Femur (tissue), 1 donor: ENCODE measurements around the gene DPP6.
"Not testable (repeated sequence)": the region's sequence is repeated elsewhere in the genome, so short reads cannot be mapped to it uniquely, and the experiment has no call there.

Experiments
- DNase-seq: peaks from one replicate; pipeline ENCODE4 v3.0.0-alpha.2; 2017

The DPP6 gene

DNA sequence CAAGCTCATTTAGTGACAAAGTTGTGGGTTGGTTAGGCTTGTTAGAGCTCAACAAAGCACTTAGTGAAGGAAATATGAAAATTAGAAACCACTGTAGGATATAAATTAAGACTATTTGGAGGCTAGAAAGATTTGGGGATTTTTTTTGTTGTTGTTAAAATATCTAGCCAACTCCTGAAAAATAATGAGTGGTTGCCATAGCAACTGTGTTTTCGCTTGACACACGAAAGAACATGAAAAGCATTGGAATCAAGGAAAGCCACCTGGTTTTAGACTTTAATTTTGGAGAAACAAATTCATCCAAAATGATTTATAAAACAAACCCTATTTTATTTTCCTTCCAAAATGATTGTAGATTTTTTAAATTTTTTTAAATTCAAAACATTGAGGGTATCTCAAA is 26.3 kb downstream of the DPP6 start:
- DNase-seq = not testable (repeated sequence)

DNA sequence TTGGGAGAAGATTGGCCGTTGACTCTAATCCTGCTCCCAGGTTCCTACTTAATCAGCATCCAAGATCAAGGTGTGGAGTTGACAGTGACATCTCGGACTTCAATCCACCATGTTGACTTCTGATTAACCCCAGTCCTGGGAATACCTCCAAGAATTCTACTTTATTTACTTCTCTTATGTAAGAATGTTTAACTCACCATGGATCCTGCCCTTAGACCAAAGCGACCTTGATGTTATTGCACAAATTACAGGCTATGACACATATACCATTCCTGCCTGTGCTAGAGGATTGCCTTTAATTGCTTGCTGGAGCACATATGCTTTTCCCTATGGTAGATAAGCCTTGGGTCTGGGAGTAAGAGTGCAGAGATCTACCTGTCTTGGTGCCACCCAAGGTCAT is 28.1 kb downstream of the DPP6 start:
- DNase-seq = not testable (repeated sequence)

- not testable (repeated sequence) for DNase-seq
Observed at GRCh38 chr7:154087037-154087725, 35.0 kb downstream of the DPP6 start.

- DNase-seq = not testable (repeated sequence)
Observed at GRCh38 chr7:154092093-154092492, 39.9 kb downstream of the DPP6 start.

DNA sequence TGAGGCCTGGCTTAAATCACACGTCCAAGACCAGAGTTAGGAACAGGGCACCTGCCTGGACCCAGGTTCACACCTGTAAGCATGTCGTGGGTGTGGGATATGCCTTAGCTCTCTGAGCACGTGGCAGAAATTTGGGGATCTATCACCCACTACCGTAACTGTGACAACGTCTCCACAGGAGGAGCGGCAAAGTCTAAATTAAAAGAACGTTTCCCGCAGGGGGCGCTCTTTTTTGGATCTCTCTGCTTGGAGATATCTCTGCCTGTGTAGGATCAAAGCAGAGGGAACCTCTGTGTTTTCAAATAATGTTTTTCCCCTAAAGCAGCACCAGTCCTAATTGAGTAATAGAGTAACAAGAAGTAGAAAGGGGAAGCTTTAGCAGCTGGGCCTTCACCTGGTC is 43.0 kb downstream of the DPP6 start:
- DNase-seq = not testable (repeated sequence)

GRCh38 chr7:154105063-154105462 is 52.9 kb downstream of the DPP6 start:
- not testable (repeated sequence) for DNase-seq

- DNase-seq = not testable (repeated sequence)
Observed at GRCh38 chr7:154109615-154110014, 57.4 kb downstream of the DPP6 start.

DNA sequence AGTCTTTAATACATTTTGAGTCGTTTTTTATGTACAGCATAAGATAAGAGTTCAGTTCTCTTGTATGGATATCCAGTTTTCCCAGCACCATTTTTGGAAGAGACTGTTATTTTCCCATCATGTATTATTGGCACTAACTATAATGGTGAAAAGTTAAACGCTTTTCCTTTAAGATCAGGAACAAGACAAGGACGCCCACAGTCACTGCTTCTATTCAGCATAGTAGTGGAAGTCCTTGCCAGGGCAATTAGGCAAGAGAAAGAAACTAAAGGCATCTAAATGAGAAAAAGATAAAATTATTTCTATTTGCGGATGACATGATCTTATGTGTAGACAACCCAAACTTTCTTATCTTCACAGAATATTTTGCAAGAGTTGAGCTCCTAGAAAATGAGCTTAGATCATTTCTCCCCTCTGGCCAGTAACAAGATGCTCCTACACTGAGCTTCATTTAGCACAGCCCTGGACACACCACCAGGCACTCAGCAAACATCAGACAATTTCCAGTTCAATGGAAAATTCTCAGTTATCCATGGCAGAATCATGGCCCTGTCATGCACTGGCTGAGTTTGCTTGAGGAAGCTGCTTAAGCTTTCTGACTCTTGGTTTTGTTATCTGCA is 61.6 kb downstream of the DPP6 start:
- not testable (repeated sequence) for DNase-seq

DNA sequence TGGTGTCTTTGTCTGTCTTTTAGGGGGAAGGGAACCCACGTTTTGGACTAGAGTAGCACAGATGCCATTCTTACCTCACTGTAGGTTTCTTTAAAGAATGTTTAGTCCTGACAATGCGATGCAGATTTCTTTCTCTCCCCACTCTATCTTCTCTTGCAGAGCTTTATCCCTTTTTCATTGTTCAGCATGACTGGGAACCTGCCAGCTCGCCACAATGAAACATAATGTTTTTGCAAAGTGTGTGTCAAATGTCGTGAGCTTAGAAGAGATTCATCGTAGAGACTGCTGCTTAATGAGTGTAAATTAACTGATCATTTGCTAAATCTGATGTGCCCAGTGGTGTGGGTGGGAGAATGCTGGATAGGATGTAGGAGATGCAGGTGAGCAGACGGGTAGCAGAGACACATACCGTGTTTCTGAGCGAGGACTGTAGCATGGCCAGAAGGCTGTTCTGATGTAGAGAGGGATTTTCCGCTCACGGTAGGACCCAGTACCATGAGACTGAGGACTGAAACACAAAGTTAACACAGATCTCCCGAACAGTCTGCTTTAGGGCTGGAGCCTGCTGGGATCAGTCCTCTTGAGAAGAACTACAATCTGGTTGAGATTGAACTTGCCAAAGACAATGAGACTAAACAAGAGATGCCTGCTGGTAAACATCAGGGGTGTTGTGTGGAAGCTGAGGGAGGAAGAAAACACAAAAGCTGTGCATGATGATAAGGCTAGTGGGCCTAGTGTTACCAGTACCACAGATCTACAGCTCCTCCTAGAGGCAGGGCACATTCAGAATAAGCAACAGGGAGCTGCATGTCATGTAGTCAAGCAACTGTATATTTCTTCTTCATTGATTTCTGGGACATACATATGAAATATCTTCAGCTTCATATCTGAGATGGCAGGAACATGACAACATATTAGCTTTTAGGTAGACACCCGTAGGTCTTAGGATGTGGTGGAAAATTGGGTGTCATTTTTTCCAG is 65.5 kb downstream of the DPP6 start:
- not testable (repeated sequence) for DNase-seq

DNA sequence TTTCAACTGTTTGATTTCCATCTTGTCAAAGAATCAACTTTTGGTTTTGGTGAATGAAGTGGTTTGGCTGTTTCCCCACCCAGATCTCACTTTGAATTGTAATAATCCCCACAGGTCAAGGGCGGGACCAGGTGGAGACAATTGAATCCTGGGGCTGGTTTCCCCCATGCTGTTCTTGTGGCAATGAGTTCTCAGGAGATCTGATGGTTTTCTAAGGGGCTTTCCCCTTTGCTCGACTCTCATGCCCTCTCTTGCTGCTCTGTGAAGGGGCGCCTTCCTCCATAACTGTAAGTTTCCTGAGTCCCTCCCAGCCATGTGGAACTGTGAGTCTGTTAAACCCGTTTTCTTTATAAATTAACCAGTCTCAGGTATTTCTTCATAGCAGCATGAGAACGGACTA is 68.6 kb downstream of the DPP6 start:
- not testable (repeated sequence) for DNase-seq

- not testable (repeated sequence) for DNase-seq
Observed at GRCh38 chr7:154122720-154123119, 70.5 kb downstream of the DPP6 start.

GRCh38 chr7:154123397-154123796 is 71.2 kb downstream of the DPP6 start:
- DNase-seq = not testable (repeated sequence)

GRCh38 chr7:154129142-154129541 is 76.9 kb downstream of the DPP6 start:
- not testable (repeated sequence) for DNase-seq

- DNase-seq = not testable (repeated sequence)
Observed at GRCh38 chr7:154132617-154133016, 80.4 kb downstream of the DPP6 start.

- DNase-seq = not testable (repeated sequence)
Observed at GRCh38 chr7:154133703-154134277, 81.6 kb downstream of the DPP6 start.

DNA sequence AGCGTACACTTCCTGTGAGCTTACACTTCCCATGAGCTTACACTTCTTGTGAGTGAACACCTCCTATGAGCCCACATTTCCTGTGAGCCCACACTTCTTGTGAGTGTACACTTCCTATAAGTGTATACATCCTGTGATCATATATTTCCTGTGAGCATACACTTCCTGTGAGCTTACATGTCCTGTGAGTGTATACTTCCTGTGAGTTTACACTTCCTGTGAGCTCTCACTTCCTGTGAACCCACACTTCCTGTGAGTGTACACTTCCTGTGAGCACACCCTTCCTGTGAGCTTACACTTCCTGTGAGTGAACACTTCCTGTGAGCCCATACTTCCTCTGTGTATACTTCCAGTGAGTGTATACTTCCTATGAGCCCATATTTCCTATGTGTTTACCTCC is 82.5 kb downstream of the DPP6 start:
- DNase-seq = not testable (repeated sequence)

DNA sequence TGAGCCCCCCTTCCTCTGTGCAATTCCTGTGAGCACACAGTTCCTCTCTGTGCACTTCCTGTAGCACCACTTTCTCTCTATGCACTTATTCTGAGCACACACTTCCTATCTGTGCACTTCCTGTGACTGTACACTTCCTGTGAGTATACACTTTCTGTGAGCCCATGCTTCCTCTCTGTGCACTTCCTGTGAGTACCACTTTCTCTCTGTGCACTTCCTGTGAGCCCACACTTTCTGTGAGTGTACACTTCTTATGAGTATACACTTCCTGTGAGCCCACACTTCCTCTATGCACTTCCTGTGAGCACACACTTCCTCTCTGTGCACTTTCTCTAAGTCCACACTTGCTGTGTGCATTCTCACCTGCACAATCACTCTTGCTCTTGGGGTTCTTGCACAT is 83.4 kb downstream of the DPP6 start:
- not testable (repeated sequence) for DNase-seq

DNA sequence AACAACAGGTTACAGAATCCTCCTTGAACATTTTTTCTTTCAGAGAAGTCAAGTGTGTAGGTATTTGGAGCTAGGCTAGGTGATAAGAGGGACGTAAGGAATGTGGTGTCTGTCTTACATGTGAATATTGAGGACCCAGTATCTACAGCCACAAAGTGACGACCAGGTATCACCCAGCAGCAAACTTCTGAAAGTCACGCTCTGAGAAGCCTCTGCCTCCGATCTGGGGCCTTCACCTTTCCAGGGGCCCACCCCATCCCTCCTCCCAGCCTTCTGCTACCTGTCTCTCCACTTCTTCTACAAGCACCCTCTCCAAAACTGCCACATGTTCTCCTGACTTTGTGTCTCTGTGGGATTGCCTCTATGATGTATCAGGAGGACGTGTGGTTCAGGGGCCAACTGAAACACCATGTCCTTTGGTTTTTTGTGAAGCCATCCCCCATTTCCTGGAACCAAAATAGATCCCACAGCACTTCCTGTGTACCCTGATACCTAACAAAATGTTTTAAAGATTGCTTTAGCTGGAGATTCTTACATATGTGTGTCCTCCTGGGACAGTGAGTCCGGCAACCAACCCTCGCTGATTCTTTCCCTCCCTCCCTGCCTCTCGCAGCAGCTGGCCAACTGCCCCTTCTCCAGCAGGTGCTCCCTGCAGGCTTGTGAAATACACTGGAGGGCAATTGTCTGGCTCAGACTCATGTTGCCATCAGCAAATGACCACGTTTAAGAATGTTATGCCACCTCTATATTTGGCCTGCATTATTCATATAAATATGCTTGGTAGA is 93.9 kb downstream of the DPP6 start:
- not testable (repeated sequence) for DNase-seq

DNA sequence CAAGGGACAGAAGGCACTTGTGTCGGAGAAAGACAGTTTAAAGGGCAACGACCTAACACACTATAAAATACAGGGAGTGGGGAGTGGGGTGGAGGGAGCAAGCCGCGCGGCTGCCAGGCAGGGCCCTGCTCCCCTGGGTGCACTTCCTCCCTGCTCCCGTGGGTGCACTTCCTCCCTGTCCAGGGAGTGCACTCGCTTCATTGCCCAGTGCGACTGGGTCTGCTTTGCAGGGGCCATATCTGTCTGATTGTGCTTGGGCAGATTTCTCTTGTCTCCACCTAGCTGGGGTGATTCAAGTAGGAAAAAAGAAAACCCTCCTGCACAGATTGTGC is 94.5 kb downstream of the DPP6 start:
- DNase-seq = not testable (repeated sequence)

- not testable (repeated sequence) for DNase-seq
Observed at GRCh38 chr7:154148791-154149516, 96.8 kb downstream of the DPP6 start.

DNA sequence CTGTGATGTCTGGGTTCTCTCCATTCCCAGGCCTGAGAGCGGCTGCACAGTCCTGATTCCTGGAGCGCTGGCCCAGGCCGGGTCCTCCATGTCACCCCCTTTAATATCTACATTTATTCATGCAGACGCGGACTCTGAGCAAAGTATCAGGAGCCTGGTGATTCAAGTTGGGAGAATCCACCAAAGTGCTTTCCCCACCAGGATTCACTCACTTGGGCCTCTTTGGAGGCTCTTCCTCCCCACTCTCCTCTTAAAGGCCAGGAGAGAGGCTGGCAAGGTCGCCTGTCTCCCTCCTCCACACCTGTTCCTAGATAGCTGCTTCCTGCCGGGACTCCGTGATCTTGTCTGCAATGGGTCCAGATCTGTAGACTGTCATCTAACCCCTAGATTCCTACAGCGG is 98.5 kb downstream of the DPP6 start:
- DNase-seq = not testable (repeated sequence)
